ENCODE data around the gene MLPH. TPM values are rescaled to one million over a fixed set of nuclear protein-coding genes. Genes with fewer than 3 reads are reported as not detected.

The MLPH gene
- total RNA-seq, 2 experiments from 2014 or later: not detected

DNA sequence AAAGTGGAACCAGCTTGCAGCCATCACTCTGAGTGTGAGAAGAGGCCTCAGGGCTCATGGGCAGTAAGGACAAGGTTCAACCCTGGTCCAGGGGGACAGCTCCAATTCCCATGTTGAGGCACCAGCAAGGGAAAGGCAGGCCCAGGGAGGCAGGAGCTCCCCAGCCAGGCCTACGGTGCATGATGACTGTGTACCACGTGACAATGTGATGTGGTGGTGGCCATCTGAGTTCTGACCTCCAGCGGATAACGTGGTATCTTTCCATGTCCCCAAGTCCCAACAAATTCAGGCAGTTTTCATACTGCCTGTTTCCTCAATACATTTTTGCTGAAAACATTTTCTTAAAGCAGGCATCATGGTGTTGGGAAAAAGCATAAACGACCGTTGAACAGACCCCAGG, 36.9 kb upstream of the MLPH start:
- POLR2A ChIA-PET: no interaction called here
- no peaks in the 10 kb centered on the region for H3K9me3 Mint-ChIP-seq
- no peak overlapping the region for H3K27ac Mint-ChIP-seq

DNA sequence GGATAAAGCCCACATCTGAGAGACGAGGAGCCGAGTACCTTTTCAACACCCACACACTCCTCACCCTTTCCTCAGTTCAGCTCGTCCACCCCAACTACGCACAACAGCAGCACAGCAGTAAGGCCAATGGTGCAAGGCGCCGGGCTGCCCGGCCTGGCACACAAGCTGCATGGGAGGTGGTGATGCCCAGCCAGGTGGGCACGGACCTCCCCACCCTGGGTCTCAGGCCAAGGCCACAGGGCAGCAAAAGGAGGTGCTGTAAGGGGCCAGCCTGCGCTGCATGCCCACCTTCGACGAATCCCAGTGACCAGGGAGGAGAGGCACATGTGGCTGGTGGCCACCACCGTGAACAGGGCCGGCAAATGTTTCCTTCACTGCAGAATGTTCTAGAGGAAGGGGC, 36.5 kb upstream of the MLPH start:
- no peak overlapping the region for H3K4me3 Mint-ChIP-seq

More for the DNA sequence above, 36.9 kb upstream of the MLPH start:
- Mint-ChIP-seq H3K4me3 (no peak overlapping the region), H3K36me3 (no peaks in the 10 kb centered on the region), H3K27me3 (no peaks in the 10 kb centered on the region), H3K4me1 (peaks cover 2% of the 10 kb centered on the region)
- DNase-seq: no peak
- ATAC-seq (ENCODE audit: low read depth): no peak

DNA sequence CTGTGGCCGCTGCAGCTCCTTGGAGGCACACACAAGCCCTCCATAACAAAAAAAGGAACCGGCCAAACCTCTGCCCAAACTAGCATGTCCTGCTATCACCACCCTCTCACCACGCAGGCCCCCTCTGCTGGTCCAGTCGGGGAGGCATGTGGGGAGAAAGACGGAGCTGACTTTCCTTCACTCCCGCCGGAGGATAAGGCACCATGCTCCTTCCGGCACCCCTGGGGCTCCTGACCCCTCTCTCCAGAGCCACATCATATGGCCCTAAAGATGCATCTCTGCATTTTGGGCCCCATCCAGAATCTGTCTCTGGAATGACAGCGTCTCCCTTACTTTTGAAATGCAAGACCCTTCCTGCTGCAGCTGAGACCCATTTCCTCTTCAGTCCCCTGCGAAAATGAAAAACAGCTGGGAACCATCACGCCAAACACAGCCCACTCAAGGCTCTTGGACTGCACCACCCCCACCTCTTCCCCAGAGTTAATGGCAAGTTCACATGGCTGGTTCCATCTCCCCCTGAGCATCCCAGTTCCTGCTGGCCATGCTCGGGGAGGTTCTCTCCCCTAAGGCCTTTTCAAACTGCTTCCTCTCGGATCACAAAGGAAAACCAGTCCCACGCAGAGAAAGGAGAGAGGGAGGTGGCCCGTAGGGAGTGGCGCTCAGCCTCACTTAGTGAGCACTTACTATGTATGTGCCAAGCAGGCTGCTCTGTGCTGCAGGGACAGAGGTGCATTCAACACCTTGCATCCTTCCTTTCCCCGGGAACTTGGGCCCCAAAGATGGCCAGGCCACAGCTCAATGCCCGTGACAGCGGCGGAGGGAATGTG, 35.2 kb upstream of the MLPH start:
- H3K36me3 Mint-ChIP-seq: no peaks in the 10 kb centered on the region
- peaks cover 2% of the 10 kb centered on the region for H3K4me1 Mint-ChIP-seq
- POLR2A ChIA-PET: no interaction called here
- ATAC-seq (ENCODE audit: low read depth): no peak
- H3K4me3 Mint-ChIP-seq: no peak overlapping the region
- H3K9me3 Mint-ChIP-seq: no peaks in the 10 kb centered on the region
- no peaks in the 10 kb centered on the region for H3K27me3 Mint-ChIP-seq
- DNase-seq: no peak
- H3K27ac Mint-ChIP-seq: no peak overlapping the region

More for the DNA sequence above, 36.5 kb upstream of the MLPH start:
- POLR2A ChIA-PET: no interaction called here
- Mint-ChIP-seq H3K4me1 (peaks cover 2% of the 10 kb centered on the region), H3K27me3 (no peaks in the 10 kb centered on the region), H3K9me3 (no peaks in the 10 kb centered on the region), H3K27ac (no peak overlapping the region), H3K36me3 (no peaks in the 10 kb centered on the region)
- no peak for DNase-seq
- ATAC-seq (ENCODE audit: low read depth): no peak

DNA sequence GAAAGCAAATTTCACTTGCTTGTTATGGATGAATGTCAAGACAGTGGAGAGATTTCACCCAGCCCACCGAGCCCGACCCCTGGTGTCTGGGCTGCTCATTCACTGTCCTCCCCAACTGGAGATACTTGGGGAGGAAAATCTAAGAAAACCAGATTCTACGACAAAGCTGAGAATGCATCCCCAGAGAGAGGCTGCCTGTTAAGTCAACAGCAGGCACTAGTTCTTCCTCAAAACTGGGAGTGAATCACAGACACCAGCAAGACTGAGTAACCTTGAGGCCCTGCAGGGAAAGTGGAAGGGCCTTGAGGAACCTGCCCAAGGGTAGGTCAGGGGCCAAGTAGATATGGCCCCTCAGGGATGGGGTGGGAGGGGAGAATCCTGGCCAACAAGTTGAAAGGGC, 34.2 kb upstream of the MLPH start:
- no peak overlapping the region for H3K27ac Mint-ChIP-seq
- POLR2A ChIA-PET: no interaction called here

DNA sequence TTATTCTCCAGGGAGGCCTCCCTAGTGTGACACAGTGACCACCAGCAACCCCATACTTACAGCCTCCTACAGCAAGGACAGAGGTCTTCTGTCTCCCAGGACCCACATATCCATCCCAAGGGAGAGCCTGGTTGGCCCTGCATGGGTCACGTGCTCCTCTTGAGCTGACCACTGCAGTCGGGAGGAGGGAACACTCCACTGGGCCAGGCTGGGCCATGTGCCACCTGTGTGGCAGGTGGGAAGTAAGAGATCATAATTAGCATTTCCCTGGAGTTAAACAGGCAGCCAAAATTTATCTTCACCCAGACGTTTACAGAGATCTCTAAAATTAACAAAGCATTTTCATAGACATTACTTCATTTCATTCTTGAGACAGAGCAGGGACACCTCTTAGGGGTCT, 33.4 kb upstream of the MLPH start:
- Mint-ChIP-seq H3K27ac (no peak overlapping the region), H3K27me3 (peaks cover 2% of the 10 kb centered on the region), H3K4me3 (no peak overlapping the region), H3K9me3 (peaks cover 8% of the 10 kb centered on the region), H3K36me3 (no peaks in the 10 kb centered on the region), H3K4me1 (peaks cover 9% of the 10 kb centered on the region)
- ATAC-seq (ENCODE audit: low read depth) (no peak), DNase-seq (no peak)
- POLR2A ChIA-PET: no interaction called here

More for the DNA sequence above, 34.2 kb upstream of the MLPH start:
- DNase-seq (no peak), ATAC-seq (ENCODE audit: low read depth) (no peak)
- Mint-ChIP-seq H3K27me3 (peaks cover 2% of the 10 kb centered on the region), H3K4me3 (no peak overlapping the region), H3K9me3 (peaks cover 5% of the 10 kb centered on the region), H3K36me3 (no peaks in the 10 kb centered on the region), H3K4me1 (peaks cover 2% of the 10 kb centered on the region)

DNA sequence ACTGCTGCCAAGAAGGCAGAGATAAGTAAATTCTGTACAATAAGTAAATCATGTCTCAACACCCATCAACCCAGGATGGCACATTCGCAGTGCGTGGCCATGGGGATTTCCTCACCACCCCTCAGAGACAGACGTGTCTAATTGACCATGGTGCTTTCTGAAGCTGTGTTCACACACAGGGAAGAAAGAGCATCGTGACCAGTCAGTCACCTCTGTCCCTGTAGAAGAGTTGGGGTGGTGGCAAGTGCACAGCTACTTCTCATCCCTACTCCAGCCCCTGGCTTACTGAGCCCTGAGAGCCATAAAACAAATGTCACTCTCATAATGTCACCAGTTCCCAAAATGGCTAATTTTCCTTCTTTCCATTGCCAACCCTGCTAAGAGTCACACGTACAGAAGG, 31.3 kb upstream of the MLPH start:
- POLR2A ChIA-PET: no interaction called here
- no peak for ATAC-seq (ENCODE audit: low read depth)

DNA sequence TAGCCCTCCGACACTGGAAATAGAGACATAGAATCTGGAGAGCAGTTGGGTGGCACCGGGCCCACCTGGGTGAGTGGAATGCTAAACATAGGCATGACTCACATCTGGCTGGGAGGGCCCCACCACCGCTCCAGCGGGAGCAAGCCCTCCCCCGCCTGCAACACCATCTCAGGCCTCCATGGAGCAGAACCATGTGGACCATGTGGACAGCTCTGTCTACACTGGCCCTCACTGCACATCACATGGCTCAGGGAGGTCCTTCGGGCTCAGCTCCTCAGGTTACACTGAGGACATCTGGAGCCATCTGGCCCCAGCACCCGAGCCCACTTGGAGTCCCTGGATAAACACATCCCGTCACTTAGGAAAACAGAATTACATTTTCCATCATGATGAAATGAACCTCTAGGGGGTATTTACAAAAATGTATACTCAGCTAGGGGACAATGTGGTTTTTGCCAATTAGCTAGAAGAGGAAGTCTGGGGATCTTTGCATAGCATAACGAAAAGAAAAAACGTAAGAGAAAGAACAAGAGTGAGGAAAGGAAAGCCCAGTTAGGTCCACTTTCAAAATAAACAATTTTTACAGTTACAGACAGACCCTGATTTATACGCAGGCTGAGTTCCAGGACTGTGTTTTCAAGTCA, 30.7 kb upstream of the MLPH start:
- H3K9me3 Mint-ChIP-seq: peaks cover 11% of the 10 kb centered on the region
- H3K27ac Mint-ChIP-seq: no peak overlapping the region
- ATAC-seq (ENCODE audit: low read depth) (no peak), DNase-seq (no peak)
- no peak overlapping the region for H3K4me3 Mint-ChIP-seq
- POLR2A ChIA-PET: no interaction called here
- peaks cover 2% of the 10 kb centered on the region for H3K27me3 Mint-ChIP-seq
- H3K36me3 Mint-ChIP-seq: no peaks in the 10 kb centered on the region
- H3K4me1 Mint-ChIP-seq: peaks cover 15% of the 10 kb centered on the region

More for the DNA sequence above, 31.3 kb upstream of the MLPH start:
- no peak for DNase-seq
- H3K27me3 Mint-ChIP-seq: peaks cover 2% of the 10 kb centered on the region
- no peak overlapping the region for H3K27ac Mint-ChIP-seq
- H3K4me3 Mint-ChIP-seq: no peak overlapping the region
- no peaks in the 10 kb centered on the region for H3K36me3 Mint-ChIP-seq
- H3K4me1 Mint-ChIP-seq: peaks cover 15% of the 10 kb centered on the region
- H3K9me3 Mint-ChIP-seq: peaks cover 11% of the 10 kb centered on the region

DNA sequence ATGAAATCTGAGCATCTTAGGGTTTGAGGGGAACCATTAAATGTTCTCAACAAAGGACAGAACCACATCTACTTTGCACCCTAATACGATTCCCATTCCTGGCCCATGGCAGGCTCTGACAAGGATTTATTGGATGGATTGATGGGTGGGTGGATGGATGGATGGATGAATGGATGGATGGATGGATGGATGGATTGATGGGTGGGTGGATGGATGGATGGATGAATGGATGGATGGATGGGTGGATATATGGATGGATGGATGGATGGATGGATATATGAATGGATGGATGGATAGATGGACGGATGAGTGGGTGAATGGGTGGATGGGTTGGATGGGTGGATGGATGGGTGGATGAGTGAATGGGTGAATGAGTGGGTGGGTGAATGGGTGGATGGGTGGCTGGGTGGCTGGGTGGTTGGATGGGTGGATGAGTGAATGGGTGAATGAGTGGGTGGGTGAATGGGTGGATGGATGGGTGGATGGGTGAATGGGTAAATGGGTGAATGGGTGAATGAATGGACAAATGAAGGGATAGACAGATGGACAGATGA, 29.6 kb upstream of the MLPH start:
- H3K27me3 Mint-ChIP-seq: peaks cover 2% of the 10 kb centered on the region
- H3K9me3 Mint-ChIP-seq: peaks cover 13% of the 10 kb centered on the region
- H3K27ac Mint-ChIP-seq: no peak overlapping the region
- POLR2A ChIA-PET: no interaction called here
- H3K4me3 Mint-ChIP-seq: no peak overlapping the region
- H3K36me3 Mint-ChIP-seq: no peaks in the 10 kb centered on the region
- H3K4me1 Mint-ChIP-seq: peaks cover 15% of the 10 kb centered on the region
- DNase-seq (no peak), ATAC-seq (ENCODE audit: low read depth) (no peak)

DNA sequence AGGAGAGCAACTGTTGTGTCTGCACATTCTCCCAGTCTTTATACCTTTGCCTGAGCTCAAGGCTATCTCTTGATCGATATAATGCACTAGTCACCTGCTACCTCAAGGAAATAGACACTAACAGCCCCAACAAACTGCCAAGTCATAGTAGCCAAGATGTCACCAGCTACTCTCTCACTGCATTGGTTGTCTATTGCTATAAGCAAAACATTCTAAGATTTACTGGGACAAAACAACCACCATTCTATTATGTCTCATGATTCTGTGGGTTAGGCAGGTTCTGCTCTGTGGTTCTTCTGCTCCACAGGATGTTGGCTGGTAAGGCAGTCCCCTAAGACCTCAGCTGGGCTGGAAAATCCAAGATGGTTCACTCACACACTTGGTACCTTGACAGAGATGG, 28.5 kb upstream of the MLPH start:
- Mint-ChIP-seq H3K27ac (no peak overlapping the region), H3K4me1 (peaks cover 15% of the 10 kb centered on the region), H3K27me3 (peaks cover 2% of the 10 kb centered on the region), H3K9me3 (peaks cover 15% of the 10 kb centered on the region), H3K36me3 (no peaks in the 10 kb centered on the region), H3K4me3 (no peak overlapping the region)
- DNase-seq (no peak), ATAC-seq (ENCODE audit: low read depth) (no peak)
- POLR2A ChIA-PET: interaction anchor here (1.1 kb wide), 1 partner anchor 37 kb away, joined by 3 read pairs; no protein-coding TSS in a partner anchor

DNA sequence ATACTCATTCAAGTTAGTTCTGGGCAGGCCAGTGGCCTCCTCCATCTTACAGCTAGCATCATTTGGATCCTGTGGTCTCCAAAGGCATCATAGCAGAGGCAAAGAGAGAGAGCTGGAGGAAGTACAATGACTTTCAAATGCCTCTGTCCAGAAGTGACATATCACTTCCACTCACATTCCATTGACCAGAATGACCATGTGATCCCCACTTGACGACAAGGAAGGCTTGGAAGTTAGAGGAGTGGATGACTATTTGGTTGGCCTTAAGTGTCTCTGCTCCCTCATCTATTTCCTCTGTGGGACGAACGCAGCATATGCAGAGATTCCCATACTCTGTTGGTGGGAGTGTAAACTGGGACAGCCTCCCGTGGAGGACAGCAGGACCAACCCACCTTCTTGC, 27.8 kb upstream of the MLPH start:
- Mint-ChIP-seq H3K4me1 (peaks cover 15% of the 10 kb centered on the region), H3K36me3 (no peaks in the 10 kb centered on the region), H3K4me3 (no peak overlapping the region), H3K27me3 (peaks cover 2% of the 10 kb centered on the region), H3K27ac (no peak overlapping the region), H3K9me3 (peaks cover 15% of the 10 kb centered on the region)
- POLR2A ChIA-PET: interaction anchor here (1.1 kb wide), 1 partner anchor 38 kb away, joined by 3 read pairs; no protein-coding TSS in a partner anchor
- ATAC-seq (ENCODE audit: low read depth) (no peak), DNase-seq (no peak)

DNA sequence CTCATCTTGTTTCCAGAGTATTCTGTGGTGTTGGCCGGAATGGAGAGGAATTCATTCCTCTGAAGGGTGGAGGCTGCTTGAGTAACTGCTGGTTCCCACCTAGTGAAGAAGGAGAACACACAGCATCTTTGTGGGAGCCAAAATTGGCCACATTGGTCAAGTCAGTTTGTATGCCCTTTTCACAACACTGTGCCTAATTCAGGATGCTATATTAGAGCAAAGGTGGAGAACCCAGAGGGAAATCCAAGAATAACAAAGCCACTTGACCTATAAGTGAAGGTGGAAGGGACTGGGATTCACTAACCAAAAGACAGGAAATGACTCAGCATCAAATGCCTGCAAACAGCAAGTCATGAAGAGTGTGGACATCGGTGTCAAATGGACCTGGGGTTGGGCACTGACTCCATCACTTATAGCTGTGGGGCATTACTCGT, 27.3 kb upstream of the MLPH start:
- peaks cover 15% of the 10 kb centered on the region for H3K4me1 Mint-ChIP-seq
- ATAC-seq (ENCODE audit: low read depth): no peak
- H3K27ac Mint-ChIP-seq: no peak overlapping the region
- H3K4me3 Mint-ChIP-seq: no peak overlapping the region
- no peaks in the 10 kb centered on the region for H3K36me3 Mint-ChIP-seq
- peaks cover 2% of the 10 kb centered on the region for H3K27me3 Mint-ChIP-seq
- H3K9me3 Mint-ChIP-seq: peaks cover 15% of the 10 kb centered on the region
- no peak for DNase-seq
- POLR2A ChIA-PET: no interaction called here

DNA sequence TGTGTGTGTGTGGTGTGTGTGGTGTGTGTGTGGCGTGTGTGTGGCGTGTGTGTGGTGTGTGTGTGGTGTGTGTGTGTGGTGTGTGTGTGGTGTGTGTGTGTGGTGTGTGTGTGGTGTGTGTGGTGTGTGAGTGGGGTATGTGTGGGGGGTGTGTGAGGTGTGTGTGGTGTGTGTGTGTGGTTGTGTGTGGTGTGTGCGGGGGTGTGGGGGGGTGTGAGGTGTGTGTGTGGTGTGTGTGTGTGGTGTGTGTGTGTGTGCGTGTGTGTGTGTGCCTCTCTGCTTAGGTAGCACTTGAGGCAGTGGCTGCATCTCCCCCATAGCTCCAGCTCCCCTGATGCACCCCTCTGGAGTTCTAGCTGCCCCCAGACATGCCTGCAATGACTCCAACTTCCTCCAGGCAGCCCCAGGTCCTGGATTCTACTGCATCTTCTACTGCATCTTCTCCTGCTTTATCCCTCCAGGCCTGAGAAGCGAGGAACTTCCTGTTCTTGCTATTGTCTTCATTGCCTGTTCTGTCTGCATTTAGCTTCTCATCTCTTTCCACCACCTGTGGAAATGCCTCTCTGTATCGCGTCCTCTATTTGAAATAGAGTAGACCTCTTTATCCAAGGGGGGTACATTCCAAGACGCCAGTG, 22.2 kb upstream of the MLPH start:
- no peak for DNase-seq
- POLR2A ChIA-PET: no interaction called here
- peaks cover 3% of the 10 kb centered on the region for H3K4me1 Mint-ChIP-seq
- H3K9me3 Mint-ChIP-seq: peaks cover 5% of the 10 kb centered on the region
- no peaks in the 10 kb centered on the region for H3K36me3 Mint-ChIP-seq
- H3K4me3 Mint-ChIP-seq: no peak overlapping the region
- no peak overlapping the region for H3K27ac Mint-ChIP-seq
- no peaks in the 10 kb centered on the region for H3K27me3 Mint-ChIP-seq
- no peak for ATAC-seq (ENCODE audit: low read depth)

DNA sequence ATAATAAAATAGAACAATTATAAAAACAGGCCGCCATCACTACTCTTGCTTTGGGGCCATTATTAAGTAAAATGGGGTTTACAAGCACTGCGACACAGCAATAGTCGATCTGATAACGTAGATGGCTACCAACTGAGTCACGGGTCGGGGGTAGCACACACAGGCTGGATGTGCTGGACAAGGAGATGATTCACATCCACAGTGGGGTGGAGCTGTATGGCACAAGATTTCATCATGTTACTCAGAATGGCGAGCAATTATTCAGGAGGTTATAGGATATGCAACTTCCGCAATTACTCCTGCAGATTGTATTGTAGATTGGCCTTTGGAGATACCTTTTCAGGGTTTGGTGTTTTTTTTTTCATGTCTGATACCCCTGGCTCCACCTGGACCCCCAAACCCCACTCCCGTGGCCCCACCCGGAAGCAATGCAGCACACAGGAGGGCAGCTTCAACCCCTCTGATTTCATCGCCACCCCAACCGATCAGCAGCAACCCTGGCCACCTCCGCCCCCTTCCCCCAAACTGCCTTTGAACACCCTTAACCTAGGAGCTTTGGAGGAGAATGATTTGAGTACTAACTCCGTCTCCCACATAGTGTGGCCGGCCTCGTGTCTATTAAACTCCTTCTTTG, 21.4 kb upstream of the MLPH start:
- POLR2A ChIA-PET: no interaction called here
- Mint-ChIP-seq H3K9me3 (peaks cover 5% of the 10 kb centered on the region), H3K27ac (no peak overlapping the region), H3K36me3 (no peaks in the 10 kb centered on the region), H3K27me3 (no peaks in the 10 kb centered on the region), H3K4me1 (no peaks in the 10 kb centered on the region), H3K4me3 (no peak overlapping the region)
- no peak for ATAC-seq (ENCODE audit: low read depth)
- no peak for DNase-seq
